Left lobe of liver (tissue), 2 donors: ENCODE measurements around the gene ZNF83. TPM values are rescaled to one million over a fixed set of nuclear protein-coding genes. Genes with fewer than 3 reads are reported as not detected.
"Not testable (repeated sequence)": the region's sequence is repeated elsewhere in the genome, so short reads cannot be mapped to it uniquely, and the experiment has no call there.

Experiments used
- ATAC-seq: fragments of 200-7000 bp; cut with Tn5 transposase; one replicate; pipeline ENCODE4 v1.9.1; 2020; ENCODE audit warnings: mild to moderate bottlenecking, moderate library complexity
- DNase-seq: peaks from one replicate; pipeline ENCODE4 v3.0.0-alpha.2; 2020; ENCODE audit warnings: low spot score
- total RNA-seq: library from RNA; stranded (reverse); gene quantifications from one replicate; pipeline ENCODE4 v1.2.1, GENCODE V29; 2021
- donor health status: DM: no; HTN: no; CAD: no; lungs with moderate emphysema.
- donor health status: DM: no; HTN: yes; CAD: no.

Gene ZNF83
- total RNA-seq, 1 donor from 2014 or later = 3.4 TPM

DNA sequence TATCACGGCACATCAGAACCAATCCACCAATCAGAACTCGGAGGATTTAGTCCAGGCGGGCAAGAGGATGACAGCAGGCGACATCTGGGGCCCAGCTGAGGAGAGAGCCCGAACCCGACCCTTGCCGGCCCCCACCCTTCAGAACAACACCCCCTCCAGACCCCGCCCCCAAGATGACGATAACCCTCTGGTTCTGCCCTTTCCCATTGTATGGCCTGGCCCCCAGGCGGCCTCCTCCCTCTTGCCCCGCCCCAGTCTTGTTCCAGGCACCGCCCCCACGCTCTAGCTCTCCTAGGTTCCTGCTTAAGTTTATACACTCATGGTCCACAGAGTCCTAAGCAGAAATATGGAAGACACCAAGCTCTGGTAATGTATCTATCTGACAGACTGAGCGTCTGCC is 2.8 kb upstream of the ZNF83 start:
- no peak for ATAC-seq
- no peak for DNase-seq

DNA sequence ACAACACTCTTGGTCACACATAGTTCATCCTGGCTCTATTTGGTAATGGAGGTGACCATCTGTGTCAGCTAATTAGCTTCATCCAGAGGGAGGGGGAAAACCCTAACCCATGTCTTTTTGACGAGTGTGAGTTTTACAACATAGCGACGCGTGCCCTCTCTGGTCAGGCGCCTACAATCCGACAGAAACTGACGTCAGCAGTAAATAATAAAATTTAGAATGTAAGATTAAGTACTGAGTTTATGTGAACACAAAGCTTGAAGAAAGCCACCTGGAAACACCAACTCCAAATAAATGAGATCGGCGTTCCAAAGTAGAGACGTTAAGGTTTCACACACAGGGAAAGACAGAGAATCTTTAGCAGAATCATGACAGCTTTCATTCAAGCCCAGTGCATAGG is 1.8 kb upstream of the ZNF83 start:
- ATAC-seq = no peak
- DNase-seq = no peak

DNA sequence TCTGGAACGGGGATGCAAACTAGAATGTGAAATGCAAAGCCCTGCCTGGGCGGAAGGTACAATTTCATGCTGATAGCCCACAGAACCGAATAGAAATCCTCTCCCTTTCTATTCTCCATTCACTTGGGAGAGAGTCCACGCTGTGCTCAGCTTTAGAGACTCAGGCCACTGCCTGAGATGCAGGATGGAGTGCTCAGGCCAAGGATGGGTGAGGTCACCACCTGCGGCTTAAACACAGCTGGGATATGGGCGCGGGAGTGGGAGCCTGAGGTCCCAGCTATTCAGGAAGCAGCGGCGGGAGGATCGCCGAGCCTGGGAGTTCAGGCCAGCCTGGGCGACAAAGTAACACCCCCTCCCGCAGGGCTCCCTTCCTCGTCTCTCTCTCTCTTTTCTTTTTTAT is 446 bp upstream of the ZNF83 start:
- peak; percentile 42 for DNase-seq
- ATAC-seq = peak; percentile 9

DNA sequence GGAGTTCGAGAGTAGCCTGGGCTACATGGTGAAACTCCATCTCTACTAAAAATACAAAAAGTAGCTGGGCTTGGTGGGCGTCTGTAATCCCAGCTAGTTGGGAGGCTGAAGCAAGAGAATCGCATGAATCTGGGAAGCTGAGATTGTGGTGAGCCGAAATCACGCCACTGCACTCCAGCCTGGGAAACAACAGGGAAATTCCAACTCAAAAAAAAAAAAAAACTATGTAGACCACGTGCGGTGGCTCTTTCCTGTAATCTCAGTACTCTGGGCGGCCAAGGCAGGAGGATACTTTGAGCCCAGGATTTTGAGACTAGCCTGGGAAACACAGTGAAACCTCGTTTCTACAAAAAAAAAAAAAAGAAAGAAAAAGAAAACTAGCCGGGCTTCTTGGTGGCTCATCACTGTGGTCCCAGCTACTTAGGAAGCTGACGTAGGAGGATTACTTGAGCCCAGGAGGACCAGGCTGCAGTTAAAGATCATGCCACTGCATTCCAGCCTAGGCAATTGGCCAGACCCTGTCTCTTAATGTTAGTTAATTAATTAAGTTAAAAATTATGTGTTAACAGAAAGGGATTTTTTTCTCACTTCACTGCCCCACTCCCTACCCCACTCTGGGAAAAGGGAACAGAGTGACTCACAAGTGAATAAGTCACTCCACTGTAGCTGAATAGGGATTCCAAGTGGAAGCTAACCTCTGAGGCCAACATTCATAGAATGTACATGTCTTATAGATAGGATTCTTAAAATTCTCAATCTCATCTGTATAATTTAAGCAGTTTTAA is 2.2 kb downstream of the ZNF83 start:
- ATAC-seq (no peak), DNase-seq (no peak)

DNA sequence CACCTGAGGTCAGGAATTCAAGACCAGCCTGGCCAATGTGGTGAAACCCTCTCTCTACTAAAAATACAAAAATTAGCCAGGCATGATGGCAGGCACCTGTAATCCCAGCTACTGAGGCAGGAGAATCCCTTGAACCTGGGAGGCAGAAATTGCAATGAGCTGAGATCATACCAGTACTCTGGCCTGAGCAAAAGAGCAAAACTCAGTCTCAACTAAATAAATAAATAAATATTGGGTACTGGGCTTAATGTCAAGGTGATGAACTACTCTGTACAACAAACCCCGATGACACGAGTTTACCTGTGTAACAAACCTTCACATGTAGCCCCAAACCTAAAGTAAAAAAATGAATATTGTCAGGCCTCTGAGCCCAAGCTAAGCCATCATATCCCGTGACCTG is 10.7 kb downstream of the ZNF83 start:
- not testable (repeated sequence) for ATAC-seq, DNase-seq

DNA sequence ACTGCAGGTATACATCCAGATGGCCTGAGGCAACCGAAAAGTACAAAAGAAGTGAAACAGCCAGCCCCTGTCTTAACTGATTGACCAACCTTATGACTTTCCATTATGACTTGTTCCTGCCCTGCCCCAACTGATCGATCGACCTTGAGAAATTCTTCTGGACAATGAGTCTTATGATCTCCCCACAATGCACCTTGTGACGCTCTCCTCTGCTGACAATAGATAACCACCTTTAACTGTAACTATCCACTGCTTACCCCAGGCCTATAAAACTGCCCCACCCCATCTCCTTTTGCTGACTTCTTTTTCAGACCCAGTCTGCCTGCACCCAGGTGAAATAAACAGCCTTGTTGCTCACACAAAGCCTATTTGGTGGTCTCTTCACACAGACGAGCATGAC is 11.2 kb downstream of the ZNF83 start:
- ATAC-seq (no peak), DNase-seq (no peak)

DNA sequence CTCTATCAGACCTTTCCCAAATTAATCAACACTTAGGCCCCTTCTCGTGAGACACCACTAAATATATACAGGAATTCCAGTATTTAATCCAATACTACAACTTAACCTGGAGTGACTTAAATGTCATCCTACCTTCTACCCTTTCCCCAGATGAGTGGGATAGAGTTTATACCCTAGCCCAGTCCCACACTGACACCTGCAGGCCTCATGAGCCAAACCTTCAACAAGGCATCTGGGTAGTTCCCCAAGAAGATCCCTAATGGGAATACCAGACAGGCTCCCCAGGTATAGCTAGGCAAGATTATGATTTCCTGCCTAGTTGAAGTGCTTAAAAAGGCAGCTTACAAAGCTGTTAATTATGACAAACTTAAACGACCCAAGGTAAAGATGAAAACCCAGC is 15.9 kb downstream of the ZNF83 start:
- DNase-seq (no peak), ATAC-seq (no peak)

DNA sequence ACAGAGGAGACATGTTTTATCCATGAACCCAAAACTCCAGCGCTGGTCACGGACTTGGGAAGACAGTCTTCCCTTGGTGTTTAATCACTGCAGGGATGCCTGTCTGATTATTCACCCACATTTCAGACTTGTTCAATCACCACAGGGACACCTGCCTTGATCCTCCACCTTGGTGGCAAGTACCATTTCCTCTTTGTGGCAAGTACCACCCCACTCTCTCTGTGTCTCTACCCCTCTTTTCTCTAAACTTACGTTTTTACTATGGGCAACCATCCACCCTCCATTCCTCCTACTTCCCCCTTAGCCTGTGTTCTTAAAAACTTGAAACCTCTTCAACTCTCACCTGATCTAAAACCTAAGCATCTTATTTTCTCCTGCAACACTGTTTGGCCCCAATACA is 16.8 kb downstream of the ZNF83 start:
- ATAC-seq (no peak), DNase-seq (no peak)

DNA sequence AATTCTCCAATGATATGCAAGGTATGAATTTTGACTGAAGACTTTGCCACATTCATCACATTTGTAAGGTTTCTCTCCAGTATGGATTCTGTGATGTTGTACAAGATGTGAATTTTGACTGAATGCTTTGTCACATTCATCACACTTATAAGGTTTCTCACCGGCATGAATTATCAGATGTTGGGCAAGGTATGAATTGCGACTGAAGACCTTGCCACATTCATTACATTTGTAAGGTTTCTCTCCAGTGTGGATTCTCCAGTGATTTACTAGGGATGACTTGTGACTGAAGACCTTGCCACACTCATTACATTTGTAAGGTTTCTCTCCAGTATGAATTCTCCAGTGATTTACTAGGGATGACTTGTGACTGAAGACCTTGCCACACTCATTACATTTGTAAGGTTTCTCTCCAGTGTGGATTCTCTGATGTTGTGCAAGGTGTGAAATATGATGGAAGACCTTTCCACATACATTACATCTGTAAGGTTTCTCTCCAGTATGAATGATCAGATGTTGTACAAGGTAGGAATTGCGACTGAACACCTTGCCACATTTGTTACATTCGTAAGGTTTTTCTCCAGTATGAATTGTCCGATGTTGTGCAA is 24.8 kb downstream of the ZNF83 start:
- DNase-seq (no peak), ATAC-seq (no peak)

DNA sequence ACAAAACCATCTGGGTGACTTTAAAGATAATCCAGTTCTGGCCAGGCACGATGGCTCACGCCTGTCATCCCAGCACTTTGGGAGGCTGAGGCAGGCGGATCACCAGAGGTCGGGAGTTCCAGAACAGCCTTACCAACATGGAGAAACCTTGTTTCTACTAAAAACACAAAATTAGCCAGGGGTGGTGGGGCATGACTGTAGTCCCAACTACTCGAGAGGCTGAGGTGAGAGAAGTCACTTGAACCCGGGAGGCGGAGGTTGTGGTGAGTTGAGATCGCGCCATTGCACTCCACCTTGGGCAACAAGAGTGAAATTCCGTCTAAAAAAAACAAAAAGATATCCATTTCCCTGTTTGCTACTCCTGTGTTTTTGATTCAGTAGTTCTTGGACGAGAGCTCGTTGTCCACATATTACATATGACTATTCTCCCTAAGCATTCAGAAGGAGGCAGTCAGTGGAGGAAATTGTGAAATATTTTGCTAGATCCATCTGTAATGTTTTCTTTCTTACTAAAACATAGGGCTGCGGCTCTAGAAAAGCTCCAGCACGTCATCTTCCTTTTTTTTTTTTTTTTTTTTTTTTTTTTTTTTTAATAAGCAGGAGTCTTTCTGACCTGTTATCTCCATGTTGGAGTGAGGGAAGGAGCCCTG is 34.5 kb downstream of the ZNF83 start:
- ATAC-seq = no peak
- no peak for DNase-seq

DNA sequence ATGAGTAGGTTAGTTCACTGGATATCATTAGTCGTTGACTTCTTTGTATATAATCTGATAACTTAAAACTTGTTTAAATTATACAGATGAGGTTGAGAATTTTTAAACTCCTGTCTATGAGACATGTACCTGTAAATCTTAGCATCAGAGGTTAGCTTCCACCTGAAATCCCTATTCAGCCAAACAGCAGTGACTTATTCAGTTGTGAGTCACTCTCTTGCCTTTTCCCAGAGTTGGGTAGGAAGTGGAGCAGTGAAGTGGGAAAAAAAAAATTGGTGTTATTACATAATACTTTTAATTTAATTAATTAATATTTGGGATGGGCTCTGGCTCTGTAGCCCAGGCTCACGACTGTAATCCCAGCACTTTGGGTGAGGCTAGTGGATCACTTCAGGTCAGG is 35.2 kb downstream of the ZNF83 start:
- DNase-seq = no peak
- ATAC-seq = no peak

DNA sequence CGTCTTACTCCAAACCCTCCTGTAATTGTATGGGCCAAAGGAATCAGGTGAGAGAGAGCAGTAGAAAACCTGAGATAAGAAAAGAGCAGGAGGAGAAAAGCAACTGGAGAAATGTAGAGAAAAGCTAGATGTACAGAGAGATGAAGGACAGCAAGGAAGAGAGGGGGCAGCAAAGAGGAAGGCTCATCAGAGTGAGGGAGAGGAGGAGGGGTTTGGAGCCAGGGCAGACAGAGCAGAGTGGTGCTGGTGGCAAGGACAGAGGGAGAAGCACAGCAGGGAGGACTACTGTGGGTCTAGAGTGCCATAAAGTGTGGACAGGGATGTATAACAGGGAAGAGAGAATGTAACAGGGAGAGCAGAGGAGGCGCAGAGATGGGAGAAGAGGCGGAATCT is 36.2 kb downstream of the ZNF83 start:
- not testable (repeated sequence) for DNase-seq, ATAC-seq

DNA sequence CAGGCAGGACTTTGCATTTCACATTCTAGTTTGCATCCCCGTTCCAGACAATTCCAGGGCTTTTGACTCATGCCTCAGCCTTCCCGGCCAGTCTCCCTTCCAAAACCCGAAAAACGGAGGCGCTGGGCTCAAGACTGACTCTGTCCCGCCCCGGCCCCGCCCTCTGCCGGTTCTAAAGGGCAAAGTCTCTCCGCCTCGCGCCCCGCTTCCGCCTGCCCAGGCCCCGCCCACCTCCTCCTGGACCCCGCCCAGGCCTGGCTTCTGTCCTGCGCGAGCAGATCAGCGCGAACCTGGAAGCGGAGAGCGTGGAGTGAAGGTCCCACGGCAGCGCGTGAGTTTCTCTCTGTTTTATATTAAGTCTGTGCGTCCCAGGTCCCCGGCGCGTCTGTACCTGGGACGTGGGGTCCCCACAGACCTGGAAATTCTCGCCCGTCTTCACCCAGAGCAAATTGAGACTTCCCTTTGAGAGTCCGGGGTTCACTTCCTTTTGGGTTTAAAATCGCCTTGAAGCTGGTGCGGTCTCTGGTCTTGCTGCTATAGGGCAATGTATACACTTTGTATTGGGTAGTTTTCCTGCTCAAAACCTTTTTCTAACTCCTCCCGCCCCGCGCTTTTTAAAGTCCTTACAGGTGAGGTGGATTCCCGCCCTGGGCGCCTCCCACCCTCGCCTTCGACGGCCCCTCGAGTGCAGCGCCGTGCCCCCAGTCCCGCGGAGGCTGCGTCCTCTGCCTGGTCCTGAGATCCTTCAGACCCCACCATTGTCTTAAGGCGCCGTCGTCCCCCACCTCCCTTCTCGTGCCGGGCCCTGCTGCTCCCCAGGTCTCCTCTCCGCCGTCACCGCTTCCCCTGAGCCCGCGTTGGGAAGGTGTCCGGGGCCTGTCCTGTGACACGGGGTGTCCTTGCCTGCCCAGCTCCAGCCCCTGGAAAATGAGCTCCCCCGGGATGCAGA is 36.9 kb downstream of the ZNF83 start:
- DNase-seq = peak; percentile 89
- ATAC-seq = peak; percentile 100

DNA sequence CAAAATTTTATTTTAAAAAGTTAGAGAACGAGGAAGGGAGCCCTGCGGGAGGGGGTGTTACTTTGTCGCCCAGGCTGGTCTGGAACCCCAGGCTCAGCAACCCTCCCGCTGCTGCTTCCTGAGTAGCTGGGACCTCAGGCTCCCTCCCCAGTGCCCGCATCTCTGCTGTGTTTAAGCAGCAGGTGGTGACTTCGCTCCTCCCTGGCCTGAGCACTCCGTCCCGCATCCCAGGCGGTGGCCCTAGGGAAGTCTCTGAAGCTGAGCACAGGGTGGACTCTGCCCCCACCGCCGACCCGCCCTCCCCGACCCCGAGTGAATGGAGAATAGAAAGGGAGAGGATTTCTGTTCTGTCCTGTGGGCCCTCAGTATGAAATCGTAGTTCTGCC is 37.5 kb downstream of the ZNF83 start:
- ATAC-seq = peak; percentile 38
- DNase-seq = peak; percentile 45

DNA sequence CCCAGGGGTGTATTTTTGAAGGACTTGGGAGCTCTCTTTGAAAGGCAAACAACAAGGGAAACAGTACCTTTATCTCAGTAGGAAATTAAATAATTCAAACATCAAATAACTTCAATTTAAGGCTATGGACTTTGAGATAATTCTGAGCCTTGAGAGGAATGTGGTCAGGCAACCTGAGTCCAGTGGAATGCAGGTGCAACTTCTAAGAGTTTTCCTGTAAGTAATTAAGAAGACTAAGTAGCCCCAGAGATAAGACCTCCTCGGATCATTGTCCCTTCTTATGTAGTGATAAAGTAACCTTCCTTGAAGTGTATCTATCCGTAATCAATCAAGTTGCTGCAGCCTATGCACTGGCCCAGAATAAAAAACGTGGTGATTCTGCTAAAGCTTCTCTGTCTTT is 38.9 kb downstream of the ZNF83 start:
- no peak for DNase-seq
- no peak for ATAC-seq

DNA sequence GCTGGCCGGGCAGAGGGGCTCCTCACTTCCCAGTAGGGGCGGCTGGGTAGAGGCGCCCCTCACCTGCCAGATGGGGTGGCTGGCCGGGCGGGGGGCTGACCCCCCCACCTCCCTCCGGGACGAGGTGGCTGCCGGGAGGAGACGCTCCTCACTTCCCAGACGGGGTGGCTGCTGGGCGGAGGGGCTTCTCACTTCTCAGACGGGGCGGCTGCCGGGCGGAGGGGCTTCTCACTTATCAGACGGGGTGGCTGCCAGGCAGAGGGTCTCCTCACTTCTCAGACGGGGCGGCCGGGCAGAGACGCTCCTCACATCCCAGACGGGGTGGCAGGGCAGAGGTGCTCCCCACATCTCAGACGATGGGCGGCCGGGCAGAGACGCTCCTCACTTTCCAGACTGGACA is 44.7 kb downstream of the ZNF83 start:
- ATAC-seq = not testable (repeated sequence)

DNA sequence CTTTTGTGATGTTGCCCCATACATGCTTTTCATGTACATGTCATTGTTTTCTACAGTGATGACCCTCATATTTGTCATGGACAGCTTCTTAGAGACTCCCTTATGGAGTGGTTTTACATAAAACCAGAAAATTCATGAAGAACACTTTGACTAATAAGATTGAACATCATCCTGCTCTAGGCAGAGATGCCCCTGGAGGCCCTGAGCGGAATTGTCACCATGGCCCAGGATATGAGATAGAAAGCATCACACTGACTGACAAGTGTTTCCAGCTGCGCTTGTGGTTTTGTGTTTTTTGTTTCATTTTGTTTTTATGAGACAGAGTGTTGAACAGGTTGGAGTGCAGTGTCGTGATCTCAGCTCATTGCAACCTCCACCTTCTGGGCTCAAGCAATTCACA is 45.9 kb downstream of the ZNF83 start:
- ATAC-seq (no peak), DNase-seq (no peak)

More for the DNA sequence above, 44.7 kb downstream of the ZNF83 start:
- not testable (repeated sequence) for DNase-seq

DNA sequence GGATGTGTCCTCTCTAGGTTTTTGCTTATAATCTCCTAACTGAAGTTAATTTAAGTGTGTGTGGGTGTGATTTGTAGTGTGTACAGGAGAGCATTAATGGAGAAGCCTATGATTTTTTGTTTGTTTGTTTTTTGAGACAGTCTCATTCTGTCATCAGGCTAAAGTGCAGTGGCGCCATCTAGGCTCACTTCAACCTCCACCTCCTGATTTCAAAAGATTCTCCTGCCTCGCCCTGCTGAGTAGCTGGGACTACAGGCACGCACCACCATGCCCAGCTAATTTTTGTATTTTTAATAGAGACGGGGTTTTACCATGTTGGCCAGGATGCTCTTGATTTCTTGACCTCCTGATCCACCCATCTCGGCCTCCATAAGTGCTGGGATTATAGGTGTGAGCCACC is 47.4 kb downstream of the ZNF83 start:
- ATAC-seq (no peak), DNase-seq (no peak)

DNA sequence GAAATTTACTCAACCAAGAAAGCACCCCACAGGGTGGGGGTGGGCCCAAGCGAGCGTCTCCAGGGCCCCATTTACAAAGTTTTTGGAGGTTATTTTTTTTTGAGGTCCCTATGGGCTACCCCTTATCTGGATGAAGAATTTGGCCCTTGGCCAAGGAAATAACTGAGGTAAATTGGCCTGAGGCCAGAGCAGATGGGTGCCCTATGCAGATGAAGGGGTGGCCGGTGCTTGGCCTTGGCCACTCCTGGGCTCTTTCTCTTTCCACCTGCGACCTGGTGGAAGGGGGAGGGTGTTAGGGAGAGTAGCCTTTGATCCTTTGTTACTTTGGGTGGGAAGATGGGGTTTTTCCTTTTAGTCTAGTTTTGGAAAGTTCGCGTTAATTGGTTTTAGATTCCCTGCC is 52.6 kb downstream of the ZNF83 start:
- no peak for ATAC-seq
- DNase-seq = no peak

DNA sequence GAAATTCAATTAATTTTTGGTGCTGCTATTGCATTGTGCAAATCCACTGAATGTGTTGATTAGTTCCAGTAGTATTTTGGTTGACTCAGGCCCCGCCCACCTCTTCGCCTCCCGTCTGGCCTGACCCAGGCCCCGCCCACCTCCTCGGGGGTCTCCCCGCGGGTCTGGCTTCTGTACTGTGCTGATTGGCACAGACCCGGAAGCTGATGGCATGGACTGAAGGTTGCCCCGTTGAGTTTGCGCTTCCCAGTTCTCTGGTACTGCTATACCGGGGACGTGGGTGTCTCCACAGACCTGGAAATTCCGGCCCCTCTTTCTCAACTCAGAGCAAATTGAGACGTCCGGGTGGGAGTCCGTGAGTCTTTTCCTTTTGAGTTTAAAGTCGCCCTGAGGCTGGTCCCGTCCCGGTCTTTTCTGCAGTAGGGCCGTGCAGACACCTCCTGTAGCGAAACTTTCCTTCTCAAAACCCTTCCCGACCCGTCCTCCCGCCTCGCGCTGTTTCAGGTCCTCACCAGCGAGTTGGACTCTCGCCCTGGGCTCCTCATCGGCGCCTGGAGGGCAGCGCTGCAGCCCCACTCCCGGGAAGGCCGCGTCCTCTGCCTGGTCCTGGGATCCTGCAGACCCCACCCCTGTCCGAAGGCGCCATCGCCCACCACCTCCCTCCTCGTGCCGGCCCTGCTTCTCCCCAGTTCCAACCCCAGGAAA is 53.3 kb downstream of the ZNF83 start:
- DNase-seq = no peak

More for the DNA sequence above, 53.3 kb downstream of the ZNF83 start:
- no peak for ATAC-seq
